Common myeloid progenitor, CD34-positive (primary cell): ENCODE measurements around the gene FAM162B.

Source experiments
- CTCF ChIA-PET: fragments of 350-600 bp; sonication (Branson Sonifier 250); formaldehyde crosslinking; loops from one replicate; lab custom pipeline; 2021; ENCODE audit warnings: antibody characterized with exemption; lab: Charles Lee
- POLR2A ChIA-PET: fragments of 350-600 bp; sonication (Branson Sonifier 250); formaldehyde crosslinking; loops from one replicate; lab custom pipeline; 2021; ENCODE audit warnings: antibody characterized with exemption; lab: Charles Lee
- DNase-seq, 3 donors: peaks; one replicate each; pipeline versions ENCODE4 v3.0.0 to v3.0.0-alpha.2; 2013
- H3K27ac ChIP-seq, 2 experiments: 1 replicate in 1 of 2; 2 replicates in 1 of 2; pipeline ENCODE4 v1.7.0; 2013; ENCODE audit warnings: inconsistent platforms in 2 of 2, low read length in 2 of 2, mild to moderate bottlenecking in 2 of 2, low read depth in 1 of 2, moderate library complexity in 1 of 2; ENCODE audit not compliant: severe bottlenecking in 2 of 2, insufficient read depth in 1 of 2, poor library complexity in 1 of 2
- H3K27me3 ChIP-seq, 5 experiments: replicated peaks in 2 of 5; 1 replicate in 3 of 5; 2 replicates in 2 of 5; pipeline versions ENCODE4 v1.6.1 to v1.7.0; 2013; ENCODE audit warnings: low read length in 4 of 5, mild to moderate bottlenecking in 2 of 5, moderate library complexity in 2 of 5, inconsistent platforms in 1 of 5; ENCODE audit not compliant: insufficient read depth in 5 of 5, control insufficient read depth in 4 of 5
- H3K36me3 ChIP-seq, 4 experiments: 1 replicate in 2 of 4; 2 replicates in 2 of 4; pipeline versions ENCODE4 v1.6.1 to v1.7.0; 2013; ENCODE audit warnings: low read length in 3 of 4, control low read depth in 1 of 4, mild to moderate bottlenecking in 1 of 4; ENCODE audit not compliant: control insufficient read depth in 4 of 4, insufficient read depth in 4 of 4
- H3K4me1 ChIP-seq, 4 experiments: 1 replicate in 3 of 4; 2 replicates in 1 of 4; pipeline versions ENCODE4 v1.6.1 to v1.7.1; 2013; ENCODE audit warnings: low read length in 3 of 4, mild to moderate bottlenecking in 3 of 4, control low read depth in 1 of 4, inconsistent platforms in 1 of 4, moderate library complexity in 1 of 4; ENCODE audit not compliant: control insufficient read depth in 4 of 4, insufficient read depth in 4 of 4; ENCODE audit errors: control extremely low read depth in 1 of 4
- H3K4me3 ChIP-seq, 7 experiments: 1 replicate in 4 of 7; 2 replicates in 3 of 7; pipeline versions ENCODE4 v1.5.1 to v1.7.0; 2013; ENCODE audit warnings: mild to moderate bottlenecking in 7 of 7, low read length in 6 of 7, moderate library complexity in 6 of 7, inconsistent platforms in 2 of 7, low read depth in 2 of 7, control low read depth in 1 of 7; ENCODE audit not compliant: insufficient read depth in 4 of 7, control insufficient read depth in 1 of 7; ENCODE audit errors: extremely low read depth in 1 of 7
- H3K9me3 ChIP-seq, 5 experiments: 1 replicate in 4 of 5; 2 replicates in 1 of 5; pipeline versions ENCODE4 v1.6.1 to v1.7.1; 2013; ENCODE audit warnings: low read length in 4 of 5, mild to moderate bottlenecking in 2 of 5, inconsistent platforms in 1 of 5, low read depth in 1 of 5, moderate library complexity in 1 of 5; ENCODE audit not compliant: control insufficient read depth in 4 of 5, insufficient read depth in 2 of 5; ENCODE audit errors: control extremely low read depth in 1 of 5
- WGBS: methylation state at CpG from one replicate; pipeline ENCODE4 v1.1.5; 2013; ENCODE audit not compliant: insufficient coverage; 5-methylcytosine and 5-hydroxymethylcytosine counted together

Gene FAM162B

DNA sequence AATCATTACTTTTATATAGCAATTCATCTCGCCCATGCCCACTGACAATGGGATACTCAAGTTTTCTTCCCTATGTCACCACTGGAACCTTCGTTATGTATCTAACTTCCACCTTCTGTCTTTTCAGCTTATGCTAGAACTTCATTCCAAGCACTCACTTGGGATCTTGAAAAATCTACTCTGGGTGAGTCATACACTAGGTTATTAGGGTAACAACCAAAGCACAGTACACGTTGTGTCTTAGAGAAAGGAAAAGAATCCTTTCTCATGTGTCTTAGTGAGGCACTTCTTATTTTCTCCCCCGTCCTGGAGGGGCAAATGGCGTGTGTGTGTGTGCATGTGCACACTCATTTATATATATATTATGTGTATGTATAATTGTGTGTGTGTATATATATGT lies 18.3 kb upstream of the FAM162B start:
- Histone ChIP-seq H3K4me1 (no peaks in the 10 kb centered on the region), H3K4me3 (no peak overlapping the region), H3K36me3 (no peaks in the 10 kb centered on the region), H3K27ac (no peak overlapping the region), H3K27me3 (peaks cover 0 to 7% (median 2%) of the 10 kb centered on the region in 5 experiments), H3K9me3 (no peaks in the 10 kb centered on the region)
- ChIA-PET POLR2A (no interaction called here), CTCF (no interaction called here)
- 100% methylated on average over 1 of the region's 5 CpGs for WGBS
- DNase-seq = no peak

DNA sequence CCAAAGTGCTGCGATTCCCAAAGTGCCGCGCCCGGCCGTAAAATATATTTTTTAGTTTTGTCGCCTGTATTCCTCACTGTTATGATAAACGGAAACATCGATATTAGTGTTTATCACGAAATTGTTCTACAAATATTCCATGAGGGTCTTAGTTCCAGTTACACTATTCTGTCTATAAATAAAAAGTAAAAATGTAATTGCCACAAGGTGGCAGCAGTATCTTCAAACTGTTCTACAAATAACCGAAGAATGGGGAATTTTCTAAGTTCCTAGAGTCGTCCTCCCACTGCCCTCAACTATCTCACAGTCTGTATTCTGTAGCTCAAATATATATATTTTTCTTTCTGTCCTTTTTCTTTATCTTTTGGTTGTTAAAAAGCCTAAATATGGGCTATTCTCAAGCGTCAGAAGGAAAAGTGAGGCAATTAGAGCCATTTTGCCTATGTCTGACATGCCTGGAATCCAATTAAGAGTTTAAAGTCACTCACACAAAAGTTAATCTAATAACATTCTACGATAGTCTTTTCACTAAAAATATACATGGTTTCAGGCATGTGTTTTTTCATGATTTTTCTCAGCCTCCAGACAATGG lies 14.2 kb upstream of the FAM162B start:
- no peaks in the 10 kb centered on the region for H3K4me1 ChIP-seq
- H3K27ac ChIP-seq = no peak overlapping the region
- no peaks in the 10 kb centered on the region for H3K9me3 ChIP-seq
- no peaks in the 10 kb centered on the region for H3K36me3 ChIP-seq
- H3K4me3 ChIP-seq = no peak overlapping the region
- CTCF ChIA-PET = interaction anchor here (0.8 to 1.9 kb wide), 5 partner anchors 9 to 66 kb away, joined by 3 to 6 read pairs (median 4); no protein-coding TSS in a partner anchor
- peaks cover 0 to 2% (median 0%) of the 10 kb centered on the region in 5 experiments for H3K27me3 ChIP-seq
- POLR2A ChIA-PET = no interaction called here
- WGBS = 0% methylated on average over 1 of the region's 13 CpGs
- peak; percentile 42 to 58 (median 54) for DNase-seq

DNA sequence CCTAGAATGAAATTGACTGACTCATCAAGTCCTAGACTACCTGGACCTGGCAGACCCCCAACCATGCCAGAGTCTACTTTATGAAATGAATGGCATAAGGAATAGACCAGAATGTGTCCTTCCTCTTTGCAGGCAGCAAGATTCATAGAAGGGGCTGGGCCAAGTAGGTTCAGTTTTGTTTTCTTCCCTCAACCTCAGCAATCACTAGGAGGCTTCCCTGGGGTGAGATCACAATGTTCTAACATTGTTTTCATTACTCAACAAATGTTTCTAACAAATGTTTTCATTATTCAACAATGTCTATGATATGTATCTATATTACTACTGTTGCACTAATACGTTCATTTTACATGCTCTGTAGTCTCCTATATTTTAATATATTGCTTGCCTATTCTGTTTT lies 8.4 kb upstream of the FAM162B start:
- ChIA-PET POLR2A (no interaction called here), CTCF (no interaction called here)
- Histone ChIP-seq H3K27ac (no peak overlapping the region), H3K4me3 (no peak overlapping the region), H3K4me1 (no peaks in the 10 kb centered on the region), H3K27me3 (peaks cover 0 to 5% (median 2%) of the 10 kb centered on the region in 5 experiments), H3K36me3 (no peaks in the 10 kb centered on the region), H3K9me3 (no peaks in the 10 kb centered on the region)
- no CpG with 5 or more reads among the region's 1 CpG for WGBS
- DNase-seq = peak in 2 of 3 donors; percentile 2 to 10

DNA sequence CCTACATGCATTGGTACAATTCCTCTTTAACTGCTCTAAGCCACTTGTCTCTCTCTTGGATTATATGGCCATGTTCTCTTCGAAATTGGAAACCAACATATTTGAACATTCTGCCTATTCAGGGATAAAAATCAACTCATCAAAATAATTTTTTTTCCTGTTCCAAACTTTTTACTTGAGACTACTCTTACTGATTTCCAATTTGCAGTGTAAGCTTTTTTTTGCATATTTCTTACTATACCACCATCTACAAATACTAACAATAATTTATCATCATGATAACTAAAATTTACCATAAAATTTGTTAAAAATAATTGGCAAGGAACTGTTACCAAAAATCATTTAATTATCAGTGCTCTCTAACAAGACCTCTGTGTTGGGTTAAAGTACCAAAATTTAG lies 6.9 kb upstream of the FAM162B start:
- Histone ChIP-seq H3K36me3 (no peaks in the 10 kb centered on the region), H3K9me3 (no peaks in the 10 kb centered on the region), H3K27me3 (peaks cover 0 to 15% (median 3%) of the 10 kb centered on the region in 5 experiments), H3K27ac (no peak overlapping the region), H3K4me3 (no peak overlapping the region), H3K4me1 (no peaks in the 10 kb centered on the region)
- POLR2A ChIA-PET = no interaction called here
- DNase-seq = no peak
- CTCF ChIA-PET = interaction anchor here (1.3 to 1.5 kb wide), 2 partner anchors 10 to 12 kb away, joined by 3 read pairs; no protein-coding TSS in a partner anchor
- 93% methylated on average over 1 of the region's 1 CpG for WGBS

DNA sequence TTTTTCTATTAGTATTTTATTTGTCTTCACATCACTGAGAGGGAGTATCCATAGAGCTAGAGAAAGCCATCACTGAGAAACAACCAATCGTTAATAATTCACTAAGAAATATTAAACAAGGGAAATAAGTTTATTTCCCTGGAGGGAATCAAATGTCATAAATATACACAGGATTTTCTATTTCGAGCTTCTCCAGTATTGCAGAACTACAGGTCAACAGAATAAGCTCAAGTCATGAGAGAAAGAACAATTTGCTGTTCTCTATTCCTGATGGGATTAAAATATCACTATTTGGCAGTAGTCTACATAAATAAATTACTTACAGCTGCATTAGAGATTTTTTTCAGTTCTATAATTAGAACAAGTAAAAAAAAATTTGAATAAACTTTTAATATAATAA lies 2.2 kb upstream of the FAM162B start:
- Histone ChIP-seq H3K27me3 (peaks cover 9 to 56% (median 24%) of the 10 kb centered on the region in 5 experiments), H3K36me3 (no peaks in the 10 kb centered on the region), H3K4me3 (no peak overlapping the region), H3K9me3 (no peaks in the 10 kb centered on the region), H3K4me1 (peaks cover 0 to 14% (median 13%) of the 10 kb centered on the region in 4 experiments), H3K27ac (no peak overlapping the region)
- ChIA-PET POLR2A (no interaction called here), CTCF (interaction anchor here (1.0 kb wide), 1 partner anchor 12 kb away, joined by 3 read pairs; no protein-coding TSS in a partner anchor)
- no peak for DNase-seq
- WGBS = 100% methylated on average over 1 of the region's 2 CpGs

DNA sequence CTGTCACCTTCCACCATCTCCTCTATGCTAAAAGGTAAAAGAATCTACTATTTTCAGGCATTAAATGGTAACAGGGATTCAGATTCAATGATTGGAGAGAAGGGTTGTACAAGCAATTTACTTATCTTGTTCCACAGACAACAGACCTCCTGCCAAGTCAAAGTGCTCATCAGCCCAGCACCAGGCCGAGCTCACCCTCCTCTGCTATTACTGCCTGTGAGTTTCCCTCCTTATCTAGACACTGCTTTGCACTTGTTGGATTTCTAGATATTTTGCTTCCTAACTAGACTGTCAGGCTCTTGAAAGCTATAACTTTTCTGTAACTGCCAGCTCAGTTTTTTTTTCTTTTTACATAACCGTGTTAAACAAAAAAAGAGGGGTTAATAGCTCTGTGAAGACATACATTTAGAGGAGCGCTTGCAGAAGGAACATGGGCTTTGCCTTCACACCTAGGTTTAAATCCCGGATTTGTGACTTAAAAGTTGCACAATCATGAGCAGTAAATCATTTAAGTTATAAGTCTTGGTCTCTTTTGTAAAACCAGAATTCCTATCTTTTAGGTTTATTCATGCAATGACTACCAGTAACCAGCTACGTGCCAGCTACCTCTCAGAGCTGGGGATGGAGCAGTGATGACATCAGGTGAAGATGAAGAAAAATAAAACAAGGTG lies 1.1 kb upstream of the FAM162B start:
- DNase-seq = peak; percentile 9 to 64 (median 38)
- Histone ChIP-seq H3K36me3 (no peaks in the 10 kb centered on the region), H3K27me3 (peaks cover 9 to 67% (median 26%) of the 10 kb centered on the region in 5 experiments), H3K4me1 (peaks cover 0 to 14% (median 13%) of the 10 kb centered on the region in 4 experiments), H3K27ac (no peak overlapping the region), H3K4me3 (no peak overlapping the region), H3K9me3 (no peaks in the 10 kb centered on the region)
- 71% methylated on average over 3 of the region's 5 CpGs for WGBS
- CTCF ChIA-PET = interaction anchor here (0.9 to 1.5 kb wide), 3 partner anchors 9 to 151 kb away, joined by 3 to 5 read pairs (median 3); no protein-coding TSS in a partner anchor
- POLR2A ChIA-PET = no interaction called here

DNA sequence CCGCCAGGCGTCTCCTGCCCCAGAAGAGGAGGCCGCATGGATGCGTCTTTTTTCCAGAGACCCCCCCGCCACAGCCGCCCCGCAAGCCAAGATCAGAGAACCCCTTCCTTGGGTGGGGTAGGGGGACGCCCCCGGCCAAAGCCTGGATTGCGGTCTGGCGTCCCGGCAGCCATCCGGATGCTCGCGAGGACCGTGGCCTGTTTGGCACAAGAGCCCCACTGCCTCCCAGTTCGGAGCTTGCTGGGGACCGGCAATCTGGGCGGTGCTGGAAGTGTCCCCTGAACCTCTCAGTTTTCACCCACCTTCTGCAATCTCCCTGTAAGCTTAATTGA lies 924 bp downstream of the FAM162B start:
- H3K27me3 ChIP-seq = peaks cover 9 to 73% (median 26%) of the 10 kb centered on the region in 5 experiments
- peaks cover 0 to 14% (median 13%) of the 10 kb centered on the region in 4 experiments for H3K4me1 ChIP-seq
- ChIA-PET POLR2A (no interaction called here), CTCF (no interaction called here)
- no peak for DNase-seq
- no peak overlapping the region for H3K27ac ChIP-seq
- peak overlapping the region in 6 of 7 experiments; percentile 51 to 74 (median 60) for H3K4me3 ChIP-seq
- H3K36me3 ChIP-seq = no peaks in the 10 kb centered on the region
- H3K9me3 ChIP-seq = no peaks in the 10 kb centered on the region
- 56% methylated on average over 17 of the region's 19 CpGs for WGBS
